Measurements from ENCODE around the gene OR13A1. TPM values are rescaled to one million over a fixed set of nuclear protein-coding genes. Genes with fewer than 3 reads are reported as not detected.
"Not testable (repeated sequence)": the region's sequence is repeated elsewhere in the genome, so short reads cannot be mapped to it uniquely, and the experiment has no call there.

OR13A1 gene
- total RNA-seq, 2 experiments from 2014 or later = not detected

DNA sequence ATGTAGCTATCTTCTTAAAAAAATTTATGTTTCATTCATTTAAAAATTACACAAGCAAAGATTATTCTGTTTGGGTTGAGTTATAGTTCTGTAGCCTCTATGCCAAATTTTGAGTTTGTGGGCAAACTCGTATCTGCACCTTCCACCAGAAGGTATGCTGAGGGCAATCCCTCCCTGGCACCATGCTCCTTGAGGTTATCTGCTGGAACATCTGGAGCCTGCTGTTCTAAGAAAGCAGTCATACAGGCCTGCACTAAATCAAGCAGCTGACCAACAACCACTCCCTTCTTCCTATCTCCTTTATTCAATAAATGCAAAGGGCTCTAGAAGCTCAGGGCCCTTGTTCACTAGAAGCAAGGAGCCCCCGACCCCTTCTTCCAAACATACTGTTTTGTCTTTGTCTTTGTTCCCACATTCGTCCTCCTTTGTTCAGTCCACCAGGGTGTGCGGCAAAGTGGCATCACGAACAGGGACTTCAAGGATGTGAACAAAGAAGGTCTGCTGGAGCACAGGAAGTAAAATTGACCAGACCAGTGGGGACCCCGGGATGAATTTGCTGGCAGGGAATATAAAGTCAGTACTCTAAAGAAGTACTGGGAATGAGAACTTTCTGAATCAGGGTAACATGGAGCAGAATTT lies 36.4 kb downstream of the OR13A1 start:
- Histone ChIP-seq H3K36me3 (ENCODE audit: insufficient read depth, low read length) (no peaks in the 10 kb centered on the region), H3K27ac (ENCODE audit: low read depth in 1 of 2, low read length in 2 of 2) (no peak overlapping the region), H3K9me3 (ENCODE audit: control insufficient read depth in 1 of 2, insufficient read depth in 1 of 2, low read length in 2 of 2) (no peaks in the 10 kb centered on the region), H3K4me1 (ENCODE audit: insufficient read depth, low read length) (no peaks in the 10 kb centered on the region), H3K4me3 (ENCODE audit: low read length) (no peak overlapping the region), H3K27me3 (ENCODE audit: control insufficient read depth in 1 of 2, insufficient read depth in 2 of 2, low read length in 2 of 2) (peaks cover 0 to 2% of the 10 kb centered on the region in 2 experiments)
- TF ChIP-seq, protein P1, sequence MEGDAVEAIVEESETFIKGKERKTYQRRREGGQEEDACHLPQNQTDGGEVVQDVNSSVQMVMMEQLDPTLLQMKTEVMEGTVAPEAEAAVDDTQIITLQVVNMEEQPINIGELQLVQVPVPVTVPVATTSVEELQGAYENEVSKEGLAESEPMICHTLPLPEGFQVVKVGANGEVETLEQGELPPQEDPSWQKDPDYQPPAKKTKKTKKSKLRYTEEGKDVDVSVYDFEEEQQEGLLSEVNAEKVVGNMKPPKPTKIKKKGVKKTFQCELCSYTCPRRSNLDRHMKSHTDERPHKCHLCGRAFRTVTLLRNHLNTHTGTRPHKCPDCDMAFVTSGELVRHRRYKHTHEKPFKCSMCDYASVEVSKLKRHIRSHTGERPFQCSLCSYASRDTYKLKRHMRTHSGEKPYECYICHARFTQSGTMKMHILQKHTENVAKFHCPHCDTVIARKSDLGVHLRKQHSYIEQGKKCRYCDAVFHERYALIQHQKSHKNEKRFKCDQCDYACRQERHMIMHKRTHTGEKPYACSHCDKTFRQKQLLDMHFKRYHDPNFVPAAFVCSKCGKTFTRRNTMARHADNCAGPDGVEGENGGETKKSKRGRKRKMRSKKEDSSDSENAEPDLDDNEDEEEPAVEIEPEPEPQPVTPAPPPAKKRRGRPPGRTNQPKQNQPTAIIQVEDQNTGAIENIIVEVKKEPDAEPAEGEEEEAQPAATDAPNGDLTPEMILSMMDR (IDR thresholded peaks at IDR 0.05) = no peak
- CTCF ChIA-PET = no interaction called here
- POLR2A ChIA-PET = no interaction called here
- Mint-ChIP-seq H3K27ac (no peak overlapping the region), H3K4me3 (no peak overlapping the region), H3K27me3 (no peaks in the 10 kb centered on the region), H3K9me3 (no peaks in the 10 kb centered on the region), H3K36me3 (ENCODE audit: low read depth) (no peaks in the 10 kb centered on the region), H3K4me1 (ENCODE audit: low read depth) (no peaks in the 10 kb centered on the region)
- DNase-seq = no peak
- no peak for ATAC-seq (ENCODE audit: poor library complexity)
- intact Hi-C loops (cut with DNase I, micrococcal nuclease) = no loop called here

DNA sequence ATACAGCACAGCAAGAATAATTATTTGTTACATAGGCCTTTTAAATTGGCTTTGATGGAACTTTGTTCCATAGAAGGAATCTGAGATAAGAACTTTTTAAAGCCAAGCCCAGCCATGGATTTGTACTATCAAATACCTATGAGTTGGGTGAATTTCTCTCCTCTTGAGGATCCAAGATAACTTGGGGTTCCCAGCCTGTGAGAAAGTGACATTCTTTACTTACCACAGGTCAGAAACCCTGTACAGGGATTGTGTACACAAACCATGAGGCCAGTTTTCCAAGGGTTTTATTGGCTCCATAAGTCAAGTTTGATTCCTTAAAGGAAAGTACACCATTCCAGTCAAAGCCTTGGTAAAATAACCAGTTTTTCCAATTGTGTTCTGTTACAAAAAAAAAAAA lies 39.3 kb downstream of the OR13A1 start:
- H3K9me3 Mint-ChIP-seq; H3K4me1 Mint-ChIP-seq (ENCODE audit: low read depth); intact Hi-C loops (cut with DNase I, micrococcal nuclease); H3K9me3 ChIP-seq (ENCODE audit: control insufficient read depth in 1 of 2, insufficient read depth in 1 of 2, low read length in 2 of 2); H3K27me3 Mint-ChIP-seq; H3K27ac Mint-ChIP-seq; H3K36me3 Mint-ChIP-seq (ENCODE audit: low read depth); DNase-seq; H3K27ac ChIP-seq (ENCODE audit: low read depth in 1 of 2, low read length in 2 of 2); H3K4me3 ChIP-seq (ENCODE audit: low read length); ATAC-seq (ENCODE audit: poor library complexity); H3K4me3 Mint-ChIP-seq; H3K4me1 ChIP-seq (ENCODE audit: insufficient read depth, low read length); H3K36me3 ChIP-seq (ENCODE audit: insufficient read depth, low read length); H3K27me3 ChIP-seq (ENCODE audit: control insufficient read depth in 1 of 2, insufficient read depth in 2 of 2, low read length in 2 of 2): not testable (repeated sequence)
- ChIA-PET CTCF (interaction anchor here (0.7 kb wide), 1 partner anchor 40 kb away, joined by 5 read pairs; no protein-coding TSS in a partner anchor), POLR2A (interaction anchor here (0.7 kb wide), 1 partner anchor 10 kb away, joined by 3 read pairs; no protein-coding TSS in a partner anchor)

DNA sequence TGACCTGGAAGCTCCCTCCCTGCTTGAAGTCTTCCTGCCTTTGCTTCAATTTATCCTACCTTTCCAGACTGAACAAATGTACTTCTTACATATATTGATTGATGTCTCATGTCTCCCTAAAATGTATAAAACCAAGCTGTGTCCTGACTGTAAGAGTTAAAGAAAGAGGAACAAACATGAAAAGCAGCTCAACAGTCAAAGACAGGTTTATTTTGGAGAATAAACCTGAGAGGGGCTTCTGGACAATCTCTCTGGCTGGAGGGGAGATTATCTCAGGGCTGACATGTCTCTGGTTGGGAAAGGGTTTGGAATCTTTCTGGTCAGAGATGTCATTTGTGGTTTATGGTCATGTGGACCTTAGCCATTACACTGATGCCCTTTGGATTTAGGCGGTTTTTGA lies 41.0 kb downstream of the OR13A1 start:
- TF ChIP-seq, protein P1 (IDR thresholded peaks at IDR 0.05) = no peak
- DNase-seq (no peak), ATAC-seq (ENCODE audit: poor library complexity) (no peak)
- Mint-ChIP-seq H3K9me3 (no peaks in the 10 kb centered on the region), H3K27ac (no peak overlapping the region), H3K27me3 (peaks cover 5% of the 10 kb centered on the region), H3K4me3 (no peak overlapping the region), H3K36me3 (ENCODE audit: low read depth) (no peaks in the 10 kb centered on the region), H3K4me1 (ENCODE audit: low read depth) (no peaks in the 10 kb centered on the region)
- no peaks in the 10 kb centered on the region for H3K27me3 ChIP-seq (ENCODE audit: control insufficient read depth in 1 of 2, insufficient read depth in 2 of 2, low read length in 2 of 2)
- H3K36me3 ChIP-seq (ENCODE audit: insufficient read depth, low read length) = no peaks in the 10 kb centered on the region
- no peaks in the 10 kb centered on the region for H3K9me3 ChIP-seq (ENCODE audit: control insufficient read depth in 1 of 2, insufficient read depth in 1 of 2, low read length in 2 of 2)
- no peak overlapping the region for H3K27ac ChIP-seq (ENCODE audit: low read depth in 1 of 2, low read length in 2 of 2)
- intact Hi-C loops (cut with DNase I, micrococcal nuclease) = no loop called here
- no peaks in the 10 kb centered on the region for H3K4me1 ChIP-seq (ENCODE audit: insufficient read depth, low read length)
- CTCF ChIA-PET = no interaction called here
- no peak overlapping the region for H3K4me3 ChIP-seq (ENCODE audit: low read length)
- POLR2A ChIA-PET = no interaction called here

DNA sequence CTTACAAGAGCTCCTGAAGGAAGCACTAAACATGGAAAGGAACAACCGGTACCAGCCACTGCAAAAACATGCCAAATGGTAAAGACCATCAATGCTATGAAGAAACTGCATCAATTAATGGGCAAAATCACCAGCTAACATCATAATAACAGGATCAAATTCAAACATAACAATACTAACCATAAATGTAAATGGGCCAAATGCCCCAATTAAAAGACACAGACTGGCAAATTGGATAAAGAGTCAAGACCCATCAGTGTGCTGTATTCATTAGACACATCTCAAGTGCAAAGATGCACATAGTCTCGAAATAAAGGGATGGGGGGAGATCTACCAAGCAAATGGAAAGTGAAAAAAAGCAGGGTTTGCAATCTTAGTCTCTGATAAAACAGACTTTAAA lies 47.6 kb downstream of the OR13A1 start:
- peaks cover 10 to 11% of the 10 kb centered on the region in 2 experiments for H3K27me3 ChIP-seq (ENCODE audit: control insufficient read depth in 1 of 2, insufficient read depth in 2 of 2, low read length in 2 of 2)
- H3K27ac Mint-ChIP-seq; H3K9me3 Mint-ChIP-seq; H3K27ac ChIP-seq (ENCODE audit: low read depth in 1 of 2, low read length in 2 of 2); ATAC-seq (ENCODE audit: poor library complexity); H3K4me1 Mint-ChIP-seq (ENCODE audit: low read depth); CTCF ChIA-PET; H3K36me3 ChIP-seq (ENCODE audit: insufficient read depth, low read length); POLR2A ChIA-PET; H3K4me1 ChIP-seq (ENCODE audit: insufficient read depth, low read length); H3K4me3 Mint-ChIP-seq; H3K4me3 ChIP-seq (ENCODE audit: low read length); DNase-seq; intact Hi-C loops (cut with DNase I, micrococcal nuclease); H3K36me3 Mint-ChIP-seq (ENCODE audit: low read depth); H3K9me3 ChIP-seq (ENCODE audit: control insufficient read depth in 1 of 2, insufficient read depth in 1 of 2, low read length in 2 of 2): not testable (repeated sequence)
- H3K27me3 Mint-ChIP-seq = peaks cover 42% of the 10 kb centered on the region

Data from CD4-positive, alpha-beta T cell (primary cell).